ENCODE results near the gene UMODL1. TPM values are rescaled to one million over a fixed set of nuclear protein-coding genes. Genes with fewer than 3 reads are reported as not detected.

Gene UMODL1
- total RNA-seq, 1 donor from 2014 or later: not detected

- H3K27ac Mint-ChIP-seq (ENCODE audit: unreplicated experiment): no peak overlapping the region
- peaks cover 10% of the 10 kb centered on the region for H3K27me3 Mint-ChIP-seq (ENCODE audit: unreplicated experiment)
- H3K4me1 Mint-ChIP-seq (ENCODE audit: unreplicated experiment): peaks cover 21% of the 10 kb centered on the region
- no peak overlapping the region for H3K4me3 Mint-ChIP-seq (ENCODE audit: unreplicated experiment)
- DNase-seq (ENCODE audit: low spot score): no peak
- peaks cover 4% of the 10 kb centered on the region for H3K36me3 Mint-ChIP-seq (ENCODE audit: low read depth, unreplicated experiment)
- H3K9me3 Mint-ChIP-seq (ENCODE audit: unreplicated experiment): no peaks in the 10 kb centered on the region
- TF ChIP-seq CTCF (IDR thresholded peaks at IDR 0.05; ENCODE audit: unreplicated experiment): no peak
These were observed 42.2 kb upstream of the UMODL1 start for GRCh38 chr21:42028766-42029425.

GRCh38 chr21:42030311-42030710, 40.8 kb upstream of the UMODL1 start:
- Mint-ChIP-seq H3K4me1 (ENCODE audit: unreplicated experiment) (peaks cover 12% of the 10 kb centered on the region), H3K36me3 (ENCODE audit: low read depth, unreplicated experiment) (peaks cover 4% of the 10 kb centered on the region), H3K4me3 (ENCODE audit: unreplicated experiment) (no peak overlapping the region), H3K9me3 (ENCODE audit: unreplicated experiment) (no peaks in the 10 kb centered on the region), H3K27me3 (ENCODE audit: unreplicated experiment) (peaks cover 10% of the 10 kb centered on the region), H3K27ac (ENCODE audit: unreplicated experiment) (no peak overlapping the region)
- DNase-seq (ENCODE audit: low spot score): no peak
- no peak for TF ChIP-seq CTCF (IDR thresholded peaks at IDR 0.05; ENCODE audit: unreplicated experiment)

GRCh38 chr21:42031241-42031640, 39.9 kb upstream of the UMODL1 start:
- no peak for DNase-seq (ENCODE audit: low spot score)
- peaks cover 12% of the 10 kb centered on the region for H3K4me1 Mint-ChIP-seq (ENCODE audit: unreplicated experiment)
- H3K27ac Mint-ChIP-seq (ENCODE audit: unreplicated experiment): no peak overlapping the region
- no peaks in the 10 kb centered on the region for H3K9me3 Mint-ChIP-seq (ENCODE audit: unreplicated experiment)
- peaks cover 4% of the 10 kb centered on the region for H3K36me3 Mint-ChIP-seq (ENCODE audit: low read depth, unreplicated experiment)
- TF ChIP-seq CTCF (IDR thresholded peaks at IDR 0.05; ENCODE audit: unreplicated experiment): no peak
- H3K4me3 Mint-ChIP-seq (ENCODE audit: unreplicated experiment): no peak overlapping the region
- peaks cover 9% of the 10 kb centered on the region for H3K27me3 Mint-ChIP-seq (ENCODE audit: unreplicated experiment)

GRCh38 chr21:42031816-42032215, 39.3 kb upstream of the UMODL1 start:
- Mint-ChIP-seq H3K27me3 (ENCODE audit: unreplicated experiment) (peaks cover 6% of the 10 kb centered on the region), H3K4me3 (ENCODE audit: unreplicated experiment) (no peak overlapping the region), H3K4me1 (ENCODE audit: unreplicated experiment) (peaks cover 10% of the 10 kb centered on the region), H3K36me3 (ENCODE audit: low read depth, unreplicated experiment) (peaks cover 4% of the 10 kb centered on the region), H3K27ac (ENCODE audit: unreplicated experiment) (no peak overlapping the region), H3K9me3 (ENCODE audit: unreplicated experiment) (no peaks in the 10 kb centered on the region)
- no peak for TF ChIP-seq CTCF (IDR thresholded peaks at IDR 0.05; ENCODE audit: unreplicated experiment)
- DNase-seq (ENCODE audit: low spot score): no peak

- Mint-ChIP-seq H3K4me3 (ENCODE audit: unreplicated experiment) (no peak overlapping the region), H3K27me3 (ENCODE audit: unreplicated experiment) (peaks cover 6% of the 10 kb centered on the region), H3K4me1 (ENCODE audit: unreplicated experiment) (peaks cover 9% of the 10 kb centered on the region), H3K36me3 (ENCODE audit: low read depth, unreplicated experiment) (peaks cover 4% of the 10 kb centered on the region), H3K9me3 (ENCODE audit: unreplicated experiment) (peaks cover 2% of the 10 kb centered on the region), H3K27ac (ENCODE audit: unreplicated experiment) (no peak overlapping the region)
- no peak for DNase-seq (ENCODE audit: low spot score)
- TF ChIP-seq CTCF (IDR thresholded peaks at IDR 0.05; ENCODE audit: unreplicated experiment): no peak
These were observed 38.9 kb upstream of the UMODL1 start for GRCh38 chr21:42032266-42032665.

Data from endothelial cell (in vitro differentiated cells).